ENCODE measurements around the gene CTNS.
"Not testable (repeated sequence)": the region's sequence is repeated elsewhere in the genome, so short reads cannot be mapped to it uniquely, and the experiment has no call there.

CTNS gene

DNA sequence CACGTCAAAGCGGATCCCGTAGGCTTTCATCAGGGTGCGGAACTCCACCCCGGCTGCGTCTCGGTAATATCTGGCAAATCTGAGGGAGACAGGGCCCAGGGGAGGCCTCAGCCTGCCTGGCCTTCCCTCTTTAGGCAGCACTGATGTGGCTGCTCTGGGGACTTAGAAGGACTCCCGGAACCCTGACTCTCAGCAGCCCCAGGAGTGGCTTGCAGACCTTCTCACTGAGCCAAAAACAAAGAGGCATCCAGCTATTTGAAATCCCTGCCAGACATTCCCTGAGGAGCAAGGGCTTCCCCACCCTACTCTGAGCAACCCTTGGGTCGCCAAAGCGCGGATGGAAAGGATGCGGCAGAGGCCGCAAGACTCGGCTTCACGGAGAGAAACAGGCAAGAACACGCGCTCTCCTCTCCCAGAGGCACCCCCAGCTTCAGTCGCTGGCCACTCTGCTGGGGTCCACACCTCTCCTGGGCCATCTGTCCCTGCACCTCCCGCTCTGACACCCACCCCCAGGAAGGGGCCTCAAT is 51.5 kb downstream of the CTNS start:
- no peak for DNase-seq (ENCODE audit: low read depth)

DNA sequence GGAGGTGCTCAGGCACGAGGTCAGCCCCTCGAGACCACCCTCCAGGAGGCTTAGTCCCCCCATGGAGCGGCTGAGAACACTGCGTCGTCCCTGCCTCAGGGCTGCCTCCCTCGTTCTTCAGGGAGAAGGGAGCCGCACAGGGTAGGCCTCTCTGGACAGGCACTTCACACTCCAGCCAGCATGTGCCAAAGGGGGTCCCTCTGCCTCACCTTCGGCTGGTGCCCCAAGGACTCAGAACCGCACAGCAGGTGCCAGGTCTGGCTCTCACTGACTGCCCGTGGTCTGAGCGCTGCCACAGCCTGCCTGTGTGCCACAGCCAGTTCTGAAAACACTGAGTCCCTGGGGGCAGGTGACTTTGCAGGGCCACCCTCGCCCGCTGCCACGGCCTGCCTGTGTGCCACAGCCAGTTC is 52.3 kb downstream of the CTNS start:
- DNase-seq (ENCODE audit: low read depth): no peak

DNA sequence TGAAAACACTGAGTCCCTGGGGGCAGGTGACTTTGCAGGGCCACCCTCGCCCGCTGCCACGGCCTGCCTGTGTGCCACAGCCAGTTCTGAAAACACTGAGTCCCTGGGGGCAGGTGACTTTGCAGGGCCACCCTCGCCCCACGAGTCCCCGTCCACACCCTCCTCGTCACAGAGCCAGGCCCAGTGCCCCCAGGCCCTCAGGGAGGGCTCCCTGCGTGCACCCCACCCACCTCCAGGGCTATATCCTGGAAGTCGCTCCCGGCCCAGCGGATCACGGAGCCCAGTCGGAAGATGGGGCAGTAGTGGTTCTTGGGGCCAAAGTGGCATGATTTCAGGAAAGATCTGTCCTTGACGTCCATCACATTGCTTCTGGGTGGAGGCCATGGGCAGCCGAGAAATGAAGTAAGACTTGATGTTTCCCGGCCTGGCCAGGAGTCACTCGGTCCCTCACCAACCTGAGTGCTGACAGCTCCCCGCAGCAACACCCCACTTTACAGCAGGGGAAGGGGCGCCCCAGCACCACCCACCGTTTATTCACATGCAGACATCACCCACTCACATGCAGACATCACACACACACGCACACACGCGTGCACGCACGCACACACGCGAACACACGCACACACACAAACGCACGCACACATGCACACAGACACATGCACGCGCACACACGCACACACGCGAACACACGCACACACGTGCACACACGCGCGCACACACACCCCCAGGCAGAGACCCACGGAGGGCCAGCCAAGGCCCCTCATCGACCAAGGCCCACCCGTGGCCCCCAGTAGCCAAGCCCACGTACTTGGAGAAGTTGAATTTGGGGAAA is 52.9 kb downstream of the CTNS start:
- DNase-seq (ENCODE audit: low read depth): no peak

DNA sequence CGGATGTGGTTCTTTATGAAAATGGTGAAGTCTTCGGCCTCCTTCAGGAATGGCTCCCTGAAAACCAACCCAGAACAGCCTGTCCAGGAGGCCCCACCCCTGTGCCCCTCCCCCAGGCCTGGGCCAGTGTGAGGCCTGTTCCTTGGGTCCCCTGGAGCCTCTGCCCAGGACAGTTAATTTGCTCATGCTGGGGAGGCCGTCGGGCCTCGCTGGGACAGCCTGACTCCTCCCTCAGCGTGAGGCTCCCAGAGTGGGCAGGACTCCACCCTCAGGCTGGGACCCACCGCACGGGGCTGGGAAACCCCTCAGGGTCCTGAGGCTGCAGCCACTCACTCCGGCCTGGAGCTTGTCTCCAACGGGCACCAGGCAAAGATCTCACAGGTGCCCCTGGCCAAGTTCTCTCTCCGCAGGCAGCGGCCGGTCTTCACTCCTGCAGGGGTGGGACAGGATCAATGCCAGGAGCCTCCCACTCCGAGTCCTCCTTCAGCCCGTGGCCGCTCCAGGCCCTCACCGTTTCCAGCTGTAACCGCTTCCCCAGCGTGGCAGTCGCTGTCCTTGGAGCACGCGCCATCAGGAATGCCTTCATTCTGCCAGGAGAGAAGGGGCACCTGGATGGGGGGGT is 53.6 kb downstream of the CTNS start:
- DNase-seq (ENCODE audit: low read depth): no peak

DNA sequence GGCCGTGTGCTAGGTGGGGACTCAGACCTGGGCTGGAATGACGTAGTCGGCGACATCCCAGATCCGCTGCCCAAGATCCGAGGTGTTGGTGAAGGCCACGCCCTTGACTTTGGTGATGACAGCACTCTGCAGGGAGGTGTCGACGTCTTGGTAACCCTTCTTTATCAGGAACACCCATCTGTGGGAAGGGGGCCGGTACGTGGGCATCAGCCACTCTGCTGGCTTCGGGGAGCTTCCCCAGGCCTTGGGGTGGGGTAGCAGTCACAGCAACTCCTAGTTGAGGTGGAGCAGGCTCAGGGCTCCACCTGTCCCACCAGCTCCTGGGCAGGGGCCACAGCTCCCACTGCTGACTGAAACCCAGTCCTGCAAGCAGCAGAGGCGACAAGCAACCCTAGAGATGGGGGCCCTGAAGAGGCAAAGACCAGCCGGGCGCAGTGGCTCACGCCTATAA is 55.1 kb downstream of the CTNS start:
- DNase-seq (ENCODE audit: low read depth): no peak

DNA sequence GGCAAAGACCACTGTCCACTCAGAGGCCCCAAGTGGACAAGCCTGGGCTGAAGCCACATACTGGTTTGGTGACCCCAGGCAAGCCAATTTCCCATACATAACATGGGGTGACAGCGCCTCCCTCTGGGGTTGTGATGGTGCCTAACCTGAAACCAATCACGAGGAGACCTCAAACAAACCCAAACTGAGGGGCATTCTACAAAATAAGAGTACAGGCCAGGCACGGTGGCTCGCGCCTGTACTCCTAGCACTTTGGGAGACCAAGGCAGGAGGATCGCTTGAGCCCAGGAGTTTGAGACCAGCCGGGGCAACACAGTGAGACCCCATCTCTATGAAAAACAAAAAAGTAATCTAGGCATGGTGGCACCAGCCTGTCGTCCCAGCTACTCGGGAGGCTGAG is 55.8 kb downstream of the CTNS start:
- no peak for DNase-seq (ENCODE audit: low read depth)

DNA sequence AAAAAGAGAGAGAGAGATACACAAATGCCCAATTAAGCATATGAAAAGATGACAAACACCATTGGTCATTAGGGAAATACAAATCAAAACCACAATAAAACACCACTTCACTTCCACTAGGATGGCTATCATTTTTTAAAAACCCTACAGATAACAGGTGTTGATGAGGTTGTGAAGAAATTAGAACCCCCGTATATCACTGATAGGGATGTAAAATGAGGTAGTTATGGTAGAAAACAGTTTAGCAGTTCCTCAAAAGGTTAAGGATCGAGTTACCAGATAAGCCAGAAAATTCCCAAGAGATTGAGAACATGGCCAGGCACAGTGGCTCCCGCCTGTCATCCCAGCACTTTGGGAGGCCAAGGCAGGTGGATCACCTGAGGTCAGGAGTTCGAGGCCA is 56.6 kb downstream of the CTNS start:
- no peak for DNase-seq (ENCODE audit: low read depth)

DNA sequence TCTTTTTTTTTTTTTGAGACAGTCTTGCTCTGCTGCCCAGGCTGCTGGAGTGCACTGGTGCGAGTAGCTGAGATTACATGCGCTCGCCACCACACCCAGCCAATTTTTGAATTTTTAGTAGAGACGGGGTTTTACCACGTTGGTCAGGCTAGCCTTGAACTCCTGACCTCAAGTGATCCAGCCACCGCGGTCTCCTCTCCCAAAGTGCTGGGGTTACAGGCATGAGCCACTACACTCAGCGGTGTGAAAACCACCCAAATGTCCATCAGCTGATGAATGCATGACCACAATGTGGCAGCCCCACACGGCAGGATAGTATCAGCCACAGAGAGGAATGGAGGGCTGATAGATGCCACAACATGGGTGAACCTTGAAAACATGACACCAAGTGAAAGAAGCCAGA is 57.3 kb downstream of the CTNS start:
- DNase-seq (ENCODE audit: low read depth): no peak

DNA sequence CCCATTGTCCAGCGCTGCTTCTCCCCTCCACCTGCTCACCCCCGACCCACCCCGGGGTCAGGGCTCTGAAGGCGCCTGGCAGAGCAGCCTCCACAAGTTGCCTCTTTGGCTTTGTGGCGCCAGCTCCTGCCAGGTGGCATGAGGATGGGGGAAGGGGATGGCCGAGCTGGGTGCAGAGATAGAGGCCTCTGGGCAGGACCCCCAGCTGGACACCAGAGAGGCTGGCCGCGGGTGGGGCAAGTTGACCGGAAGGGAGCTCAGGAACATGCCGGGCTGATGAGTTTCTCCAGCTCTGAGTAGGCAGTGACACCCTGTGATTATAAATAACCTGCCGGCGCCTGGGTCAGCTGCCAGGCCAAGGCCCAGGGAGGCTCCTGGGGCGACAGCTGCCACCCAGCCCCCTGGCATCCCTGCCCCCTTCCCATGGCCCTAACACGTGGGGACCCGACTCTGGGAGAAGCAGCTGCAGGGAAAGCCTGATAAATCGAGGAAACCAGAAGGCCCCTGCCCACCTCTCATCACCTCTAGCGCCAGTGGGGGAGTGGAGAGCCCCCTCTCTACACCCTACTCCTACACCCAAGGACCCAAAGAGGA is 58.7 kb downstream of the CTNS start:
- no peak for DNase-seq (ENCODE audit: low read depth)

DNA sequence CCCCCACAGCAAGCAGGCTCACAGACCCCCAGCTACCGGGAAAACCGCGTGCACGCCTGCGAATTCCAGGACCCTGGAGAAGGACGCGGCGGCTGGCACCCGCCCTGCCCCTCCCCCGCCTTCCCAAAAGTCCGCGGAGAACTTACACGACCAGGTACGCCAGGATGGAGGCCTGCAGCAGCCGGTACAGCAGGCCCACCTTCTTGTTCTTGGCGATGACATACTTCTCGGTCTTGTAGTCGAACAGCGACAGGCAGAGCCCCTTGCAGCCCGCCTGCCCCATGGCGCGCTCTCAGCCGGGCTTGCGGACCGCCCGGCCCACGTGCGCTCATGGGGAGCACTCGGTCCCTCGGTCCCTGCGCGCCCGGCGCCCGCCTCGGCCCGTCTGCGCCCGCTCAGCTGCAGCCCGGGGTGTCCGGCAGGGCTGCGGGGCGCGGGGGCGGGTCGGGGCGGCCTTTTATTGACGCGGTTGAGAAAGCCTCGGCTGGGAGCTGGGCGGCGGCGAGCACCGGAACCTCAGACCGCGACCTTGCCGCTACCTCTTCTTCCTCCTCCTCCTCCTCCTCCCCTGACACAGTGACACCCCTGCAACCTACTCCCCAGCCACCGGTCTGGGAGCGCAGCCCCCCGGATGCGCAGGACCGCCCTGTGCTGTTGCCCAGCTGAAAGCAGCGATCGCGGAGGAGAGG is 59.3 kb downstream of the CTNS start, which contains the start of gene P2RX5:
TSS of gene P2RX5 (minus strand) at position 433 of the 689 bp plus-strand sequence. CDS start at position 283, 150 bp downstream.
- no peak for DNase-seq (ENCODE audit: low read depth)

DNA sequence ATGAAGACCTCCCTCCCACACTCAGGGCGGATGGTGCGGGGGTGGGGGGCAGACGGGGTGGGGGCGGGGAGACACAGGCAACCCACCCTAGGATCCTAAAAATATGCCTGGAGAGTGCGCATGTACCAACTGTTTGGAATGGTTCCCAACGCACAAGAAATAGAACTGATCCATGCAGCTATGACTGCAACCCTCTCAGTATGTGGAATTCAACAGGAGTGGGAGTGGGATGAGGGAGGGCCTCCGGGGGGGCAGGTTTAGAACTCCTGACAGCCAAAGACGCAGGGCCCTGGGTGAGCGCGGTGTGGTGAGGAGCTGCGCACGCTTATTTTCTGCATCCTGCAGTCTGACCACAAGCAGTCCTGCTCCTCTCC is 60.5 kb downstream of the CTNS start:
- no peak for DNase-seq (ENCODE audit: low read depth)

DNA sequence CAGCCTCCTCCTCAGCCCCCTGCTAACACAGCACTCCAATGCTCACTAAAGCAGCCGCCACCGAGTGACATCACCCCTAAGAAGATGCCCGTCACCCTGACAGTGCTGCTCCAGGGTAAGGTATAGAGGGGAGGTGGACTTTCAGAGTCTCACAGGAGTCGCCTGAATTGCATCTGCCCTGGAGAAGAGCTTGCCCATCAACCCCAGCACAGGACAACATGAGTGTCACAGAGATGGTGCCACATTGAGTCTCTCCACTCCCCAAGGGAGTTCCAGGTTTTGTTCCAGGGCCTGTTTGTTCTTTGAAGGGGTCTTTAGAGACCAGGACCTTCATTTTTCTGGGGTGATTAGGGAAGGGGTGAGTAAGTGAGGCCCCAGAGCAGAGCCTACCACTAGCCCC is 61.6 kb downstream of the CTNS start:
- DNase-seq (ENCODE audit: low read depth): no peak

DNA sequence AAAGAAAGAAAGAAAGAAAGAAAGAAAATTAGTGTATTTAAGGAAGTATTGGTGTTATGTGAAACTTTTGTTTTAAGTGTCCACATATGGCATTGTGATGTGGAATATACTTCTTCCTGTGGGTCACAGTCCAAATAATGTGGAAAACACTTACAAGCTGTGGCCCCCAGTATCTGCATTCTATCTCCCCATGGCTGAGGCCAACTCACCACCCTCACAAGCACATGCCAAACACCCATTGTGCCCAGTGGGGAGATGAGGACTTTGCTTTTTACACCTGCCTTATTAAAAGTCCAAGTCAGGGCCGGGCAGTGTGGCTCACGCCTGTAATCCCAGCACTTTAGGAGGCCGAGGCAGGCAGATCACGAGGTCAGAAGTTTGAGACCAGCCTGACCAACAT is 63.4 kb downstream of the CTNS start:
- no peak for DNase-seq (ENCODE audit: low read depth)

DNA sequence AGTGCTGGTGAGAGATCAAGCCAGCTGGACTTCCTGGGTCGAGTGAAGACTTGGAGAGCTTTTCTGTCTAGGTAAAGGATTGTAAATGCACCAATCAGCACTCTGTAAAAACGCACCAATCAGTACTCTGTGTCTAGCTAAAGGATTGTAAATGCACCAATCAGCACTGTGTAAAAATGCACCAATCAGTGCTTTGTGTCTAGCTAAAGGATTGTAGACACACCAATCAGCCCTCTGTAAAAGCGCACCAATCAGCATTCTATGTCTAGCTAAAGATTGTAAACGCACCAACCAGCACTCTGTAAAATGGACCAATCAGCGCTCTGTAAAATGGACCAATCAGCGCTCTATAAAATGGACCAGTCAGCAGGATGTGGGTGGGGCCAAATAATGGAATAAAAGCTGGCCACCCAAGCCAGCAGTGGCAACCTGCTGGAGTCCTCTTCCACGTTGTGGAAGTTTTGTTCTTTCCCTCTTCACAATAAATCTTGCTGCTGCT is 65.5 kb downstream of the CTNS start:
- not testable (repeated sequence) for DNase-seq (ENCODE audit: low read depth)

DNA sequence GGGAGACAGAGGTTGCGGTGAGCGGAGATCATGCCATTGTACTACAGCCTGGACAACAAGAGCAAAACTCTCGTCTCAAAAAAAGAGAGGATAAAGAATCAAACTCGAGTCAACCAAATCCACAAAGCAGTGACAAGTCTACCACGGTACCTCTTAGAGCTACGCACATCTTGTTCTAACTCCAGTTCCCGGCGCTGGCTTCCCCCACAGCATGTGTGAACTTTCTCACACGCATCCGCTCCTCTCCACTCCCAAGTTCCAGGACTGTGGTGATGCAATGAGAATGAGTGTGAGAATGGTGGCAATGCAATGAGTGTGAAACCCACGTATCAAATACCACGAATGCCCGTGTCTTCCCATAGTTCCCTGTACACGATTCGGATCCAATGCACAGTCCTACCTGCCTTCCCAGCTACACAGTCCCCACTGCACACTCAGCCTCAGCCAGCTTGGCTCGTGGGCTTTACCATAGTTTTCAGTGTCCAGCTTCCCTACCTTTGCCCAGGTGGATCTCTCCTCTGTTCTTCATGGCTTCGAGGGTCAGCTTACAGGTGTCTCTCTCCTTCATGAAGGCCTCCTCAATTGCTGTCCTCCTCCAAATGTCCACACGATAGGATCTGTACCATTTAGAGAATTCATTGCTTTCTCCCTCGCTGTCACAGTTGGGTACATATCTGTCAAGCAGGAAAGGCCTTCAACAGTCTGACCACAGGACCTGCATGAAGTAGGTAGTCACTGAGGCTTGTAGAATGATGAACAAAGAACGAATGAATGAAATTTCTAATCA is 68.6 kb downstream of the CTNS start:
- DNase-seq (ENCODE audit: low read depth): no peak

DNA sequence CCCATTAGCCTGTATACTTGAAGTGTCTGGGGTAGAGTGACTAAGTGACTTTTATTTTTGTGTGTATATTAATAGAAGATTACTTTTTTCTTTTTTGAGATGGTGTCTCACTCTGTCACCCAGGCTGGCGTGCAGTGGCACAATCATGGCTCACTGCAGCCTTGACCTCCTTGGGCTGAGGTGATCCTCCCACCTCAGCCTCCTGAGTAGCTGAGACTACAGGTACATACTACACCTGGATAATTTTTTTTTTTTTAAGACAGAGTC is 69.1 kb downstream of the CTNS start:
- DNase-seq (ENCODE audit: low read depth): not testable (repeated sequence)

DNA sequence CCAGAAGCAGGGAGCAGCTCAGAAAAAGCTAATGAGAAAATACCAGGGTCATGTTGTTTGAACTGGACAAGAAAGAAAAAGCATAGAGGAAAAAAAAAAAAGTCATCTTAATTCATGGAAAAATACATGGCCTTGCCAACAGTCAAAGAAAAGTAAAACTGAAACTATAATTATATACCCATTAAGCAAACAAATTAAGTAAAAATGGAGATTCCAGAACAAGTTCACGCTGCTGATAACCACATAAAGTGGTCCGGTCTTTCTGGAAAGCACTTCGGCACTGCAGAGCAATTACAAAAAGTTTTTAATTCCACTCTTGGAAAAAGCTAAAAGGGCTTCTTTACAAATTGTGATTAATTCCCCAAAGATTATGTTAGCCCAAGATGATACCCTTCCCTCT is 71.8 kb downstream of the CTNS start:
- no peak for DNase-seq (ENCODE audit: low read depth)

DNA sequence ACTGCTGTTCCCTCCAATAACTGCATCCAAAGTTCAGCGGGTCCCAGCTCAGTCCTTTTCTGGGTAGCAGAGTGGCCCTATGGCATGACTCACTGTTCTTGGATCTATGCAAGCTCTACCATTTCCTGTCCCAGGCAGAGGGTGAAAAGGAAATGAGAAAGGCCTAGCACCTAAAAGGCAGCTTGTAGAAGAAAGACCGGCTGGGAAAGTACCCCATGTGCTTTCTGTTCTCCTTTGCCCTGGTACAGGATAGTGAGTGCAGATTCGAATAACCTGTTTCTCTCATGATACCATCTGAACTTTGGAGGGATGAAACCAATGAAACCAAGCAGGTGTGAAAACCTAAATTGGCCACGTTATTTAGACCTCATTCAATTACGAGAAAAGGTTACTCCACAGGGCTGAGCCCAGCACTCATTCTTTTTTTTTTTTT is 74.4 kb downstream of the CTNS start:
- no peak for DNase-seq (ENCODE audit: low read depth)
